Tibial artery (tissue), 4 donors: Measurements from ENCODE around the gene ATL2.

Experiments
- DNase-seq, 2 donors: peaks; one replicate each; pipeline ENCODE4 v3.0.0-alpha.2; 2019
- H3K27ac ChIP-seq, 2 donors: fragments of 200-600 bp; sonication (generic) in 1 of 2; 1 replicate in 1 of 2; 2 replicates in 1 of 2; pipeline ENCODE4 v1.5.1; 2018 to 2019; ENCODE audit warnings: mild to moderate bottlenecking in 1 of 2
- H3K27me3 ChIP-seq, 2 donors: fragments of 200-600 bp; sonication (generic) in 1 of 2; one replicate each; pipeline versions ENCODE4 v1.5.1 to v1.6.0; 2016 to 2019
- H3K36me3 ChIP-seq, 3 donors: fragments of 200-600 bp; sonication (generic) in 2 of 3; one replicate each; pipeline ENCODE4 v1.5.1; 2016 to 2019; ENCODE audit warnings: mild to moderate bottlenecking in 2 of 3
- H3K4me1 ChIP-seq, 4 donors: fragments of 200-600 bp; sonication (generic) in 2 of 4; 1 replicate in 3 of 4; 2 replicates in 1 of 4; pipeline ENCODE4 v1.5.1; 2016 to 2019
- H3K4me3 ChIP-seq, 2 donors: fragments of 200-600 bp; sonication (generic) in 1 of 2; 1 replicate in 1 of 2; 2 replicates in 1 of 2; pipeline ENCODE4 v1.5.1; 2018 to 2019; ENCODE audit warnings: mild to moderate bottlenecking in 2 of 2
- H3K9me3 ChIP-seq, 3 donors: fragments of 200-600 bp; sonication (generic) in 1 of 3; one replicate each; pipeline ENCODE4 v1.5.1; 2016 to 2019
- CTCF ChIP-seq, 2 experiments: fragments of 200-600 bp in 1 of 2; fragments of 450-650 bp in 1 of 2; IDR thresholded peaks; one replicate each; pipeline ENCODE4 v1.5.1; 2017 to 2019; ENCODE audit warnings: antibody characterized with exemption in 2 of 2, mild to moderate bottlenecking in 1 of 2, moderate library complexity in 1 of 2
- intact Hi-C: fragments of 100-400 bp; cut with DNase I; formaldehyde crosslinking; loops from one replicate; pipeline ENCODE4 v1.15.0; 2023; ENCODE audit warnings: low total_unique reads

The ATL2 gene

GRCh38 chr2:38344813-38345212, 32.3 kb downstream of the ATL2 start:
- peaks cover 18 to 35% (median 19%) of the 10 kb centered on the region in 3 donors for H3K36me3 ChIP-seq
- H3K27me3 ChIP-seq = no peaks in the 10 kb centered on the region
- no peak for DNase-seq
- no peak for TF ChIP-seq CTCF (IDR thresholded peaks at IDR 0.05)
- H3K4me1 ChIP-seq = peaks cover 0 to 5% (median 0%) of the 10 kb centered on the region in 4 donors
- H3K27ac ChIP-seq = no peak overlapping the region
- no peaks in the 10 kb centered on the region for H3K9me3 ChIP-seq
- H3K4me3 ChIP-seq = no peak overlapping the region
- intact Hi-C loops = no loop called here

- H3K4me1 ChIP-seq = peaks cover 0 to 5% (median 0%) of the 10 kb centered on the region in 4 donors
- no peak for TF ChIP-seq CTCF (IDR thresholded peaks at IDR 0.05)
- H3K27ac ChIP-seq = no peak overlapping the region
- no peak overlapping the region for H3K4me3 ChIP-seq
- peaks cover 19 to 39% (median 25%) of the 10 kb centered on the region in 3 donors for H3K36me3 ChIP-seq
- no peak for DNase-seq
- no peaks in the 10 kb centered on the region for H3K9me3 ChIP-seq
- H3K27me3 ChIP-seq = no peaks in the 10 kb centered on the region
- intact Hi-C loops = no loop called here
These were observed 33.9 kb downstream of the ATL2 start for GRCh38 chr2:38343212-38343611.

DNA sequence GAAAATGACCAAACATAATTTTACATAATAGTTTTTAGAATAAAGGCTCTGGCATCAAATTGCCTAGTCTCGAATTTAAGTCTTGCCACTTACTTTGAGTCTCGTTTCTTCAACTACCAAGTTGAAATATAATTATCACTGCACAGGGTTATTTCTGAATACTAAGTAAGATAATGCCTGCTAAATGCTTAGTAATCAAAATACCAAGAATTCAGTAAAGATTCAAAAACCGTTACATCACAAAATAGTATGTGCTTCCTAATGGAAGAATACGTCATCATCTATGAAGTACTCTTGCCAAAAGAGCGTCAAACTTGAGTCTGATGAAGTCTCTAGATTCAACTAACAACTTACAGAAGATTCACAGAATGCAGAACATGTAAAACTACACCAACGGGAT, 40.5 kb downstream of the ATL2 start:
- peaks cover 30 to 43% (median 43%) of the 10 kb centered on the region in 3 donors for H3K36me3 ChIP-seq
- no peak overlapping the region for H3K27ac ChIP-seq
- DNase-seq = no peak
- TF ChIP-seq CTCF (IDR thresholded peaks at IDR 0.05) = no peak
- peaks cover 0 to 7% (median 2%) of the 10 kb centered on the region in 4 donors for H3K4me1 ChIP-seq
- no peak overlapping the region for H3K4me3 ChIP-seq
- H3K27me3 ChIP-seq = no peaks in the 10 kb centered on the region
- no peaks in the 10 kb centered on the region for H3K9me3 ChIP-seq
- intact Hi-C loops = no loop called here

DNA sequence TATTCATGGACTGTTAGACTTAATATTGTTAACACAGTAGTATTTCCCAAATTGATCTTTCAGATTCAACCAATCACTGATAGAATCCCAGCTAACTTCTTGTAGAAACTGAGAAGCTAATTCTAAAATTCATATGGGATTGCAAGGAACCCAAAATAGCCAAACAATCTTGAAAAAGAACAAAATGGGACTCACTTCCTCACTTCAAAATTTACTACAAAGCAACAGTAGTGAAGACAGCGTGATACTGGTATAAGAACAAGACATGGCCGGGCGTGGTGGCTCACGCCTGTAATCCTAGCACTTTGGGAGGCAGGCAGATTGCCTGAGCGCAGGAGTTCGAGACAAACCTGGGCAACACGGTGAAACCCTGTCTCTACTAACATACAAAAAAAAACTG, 46.3 kb downstream of the ATL2 start:
- Histone ChIP-seq H3K4me3 (no peak overlapping the region), H3K4me1 (peaks cover 0 to 2% (median under 1%) of the 10 kb centered on the region in 4 donors), H3K27ac (no peak overlapping the region), H3K36me3 (peaks cover 26 to 30% (median 26%) of the 10 kb centered on the region in 3 donors), H3K9me3 (peaks cover 0 to 6% (median 0%) of the 10 kb centered on the region in 3 donors), H3K27me3 (no peaks in the 10 kb centered on the region)
- intact Hi-C loops = no loop called here
- TF ChIP-seq CTCF (IDR thresholded peaks at IDR 0.05) = no peak
- DNase-seq = no peak

- Histone ChIP-seq H3K4me1 (peaks cover 0 to 6% (median 0%) of the 10 kb centered on the region in 4 donors), H3K9me3 (peaks cover 0 to 6% (median 0%) of the 10 kb centered on the region in 3 donors), H3K27ac (no peak overlapping the region), H3K36me3 (peaks cover 13 to 20% (median 17%) of the 10 kb centered on the region in 3 donors), H3K4me3 (no peak overlapping the region), H3K27me3 (no peaks in the 10 kb centered on the region)
- DNase-seq = no peak
- no peak for TF ChIP-seq CTCF (IDR thresholded peaks at IDR 0.05)
- intact Hi-C loops = loop anchor here (10.0 kb wide), 2 partner anchors 47 to 417 kb away; partner anchors contain the start of gene ATL2
These were observed 49.5 kb downstream of the ATL2 start for GRCh38 chr2:38327580-38327979.

- TF ChIP-seq CTCF (IDR thresholded peaks at IDR 0.05) = no peak
- DNase-seq = no peak
- Histone ChIP-seq H3K36me3 (peaks cover 0 to 6% (median 0%) of the 10 kb centered on the region in 3 donors), H3K9me3 (no peaks in the 10 kb centered on the region), H3K4me3 (no peak overlapping the region), H3K27me3 (no peaks in the 10 kb centered on the region), H3K4me1 (peaks cover 0 to 7% (median 0%) of the 10 kb centered on the region in 4 donors), H3K27ac (no peak overlapping the region)
- intact Hi-C loops = loop anchor here (10.0 kb wide), 2 partner anchors 51 to 421 kb away; partner anchors contain the start of gene ATL2
These were observed 53.5 kb downstream of the ATL2 start for GRCh38 chr2:38323623-38324022.
